Retinal pigment epithelial cell (primary cell): Measurements from ENCODE around the gene CABP2.
"Not testable (repeated sequence)": the region's sequence is repeated elsewhere in the genome, so short reads cannot be mapped to it uniquely, and the experiment has no call there.

Source experiments
- DNase-seq: peaks from one replicate; pipeline ENCODE4 v3.0.0-alpha.2; 2010; ENCODE audit warnings: low read depth
- H3K4me3 ChIP-seq: 2 replicates; pipeline ENCODE4 v1.5.1; 2011; ENCODE audit warnings: mild to moderate bottlenecking, low read length, control low read depth, moderate library complexity
- TF ChIP-seq, protein P1 (sequence below): conservative IDR thresholded peaks from 2 replicates; pipeline ENCODE4 v1.5.1; 2011; ENCODE audit warnings: low read depth, low read length, control low read depth, inconsistent platforms

Gene CABP2

GRCh38 chr11:67522844-67523555 is at the start of gene CABP2:
TSS of gene CABP2 (minus strand) at chr11:67523446. CDS start at chr11:67523326, 120 bp downstream.
- H3K4me3 ChIP-seq: no peak within 1 kb of the TSS
- TF ChIP-seq, protein P1, sequence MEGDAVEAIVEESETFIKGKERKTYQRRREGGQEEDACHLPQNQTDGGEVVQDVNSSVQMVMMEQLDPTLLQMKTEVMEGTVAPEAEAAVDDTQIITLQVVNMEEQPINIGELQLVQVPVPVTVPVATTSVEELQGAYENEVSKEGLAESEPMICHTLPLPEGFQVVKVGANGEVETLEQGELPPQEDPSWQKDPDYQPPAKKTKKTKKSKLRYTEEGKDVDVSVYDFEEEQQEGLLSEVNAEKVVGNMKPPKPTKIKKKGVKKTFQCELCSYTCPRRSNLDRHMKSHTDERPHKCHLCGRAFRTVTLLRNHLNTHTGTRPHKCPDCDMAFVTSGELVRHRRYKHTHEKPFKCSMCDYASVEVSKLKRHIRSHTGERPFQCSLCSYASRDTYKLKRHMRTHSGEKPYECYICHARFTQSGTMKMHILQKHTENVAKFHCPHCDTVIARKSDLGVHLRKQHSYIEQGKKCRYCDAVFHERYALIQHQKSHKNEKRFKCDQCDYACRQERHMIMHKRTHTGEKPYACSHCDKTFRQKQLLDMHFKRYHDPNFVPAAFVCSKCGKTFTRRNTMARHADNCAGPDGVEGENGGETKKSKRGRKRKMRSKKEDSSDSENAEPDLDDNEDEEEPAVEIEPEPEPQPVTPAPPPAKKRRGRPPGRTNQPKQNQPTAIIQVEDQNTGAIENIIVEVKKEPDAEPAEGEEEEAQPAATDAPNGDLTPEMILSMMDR: no peak
- no peak for DNase-seq

DNA sequence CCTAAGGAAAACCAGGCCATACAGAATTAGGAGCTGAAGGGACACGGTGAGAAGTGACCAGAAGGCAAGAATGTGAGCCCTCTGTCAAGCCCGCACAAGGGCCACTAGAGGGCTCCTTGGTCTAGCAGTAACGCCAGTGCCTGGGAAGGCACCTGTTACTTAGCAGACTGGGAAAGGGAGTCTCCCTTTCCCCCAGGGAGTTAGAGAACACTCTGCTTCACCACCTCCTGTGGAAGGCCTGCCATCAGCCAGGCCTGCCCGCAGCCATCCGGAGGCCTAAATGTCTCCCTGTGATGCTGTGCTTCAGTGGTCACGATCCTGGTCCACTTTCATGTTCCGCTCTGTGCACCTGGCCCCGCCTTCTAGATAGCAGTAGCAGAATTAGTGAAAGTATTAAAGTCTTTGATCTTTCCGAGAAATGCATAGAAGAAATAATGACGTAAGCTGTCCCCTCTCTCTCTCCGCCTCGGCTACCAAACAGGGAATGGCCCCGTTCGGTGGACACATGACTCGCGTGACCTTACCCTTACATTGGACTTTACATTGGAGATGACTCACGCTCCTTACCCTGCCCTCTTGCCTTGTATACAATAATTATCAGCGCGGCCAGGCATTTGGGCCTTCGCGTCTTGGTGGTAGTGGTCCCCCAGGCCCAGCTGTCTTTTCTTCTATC is 49.6 kb upstream of the CABP2 start:
- TF ChIP-seq, protein P1: peak; percentile 86
- H3K4me3 ChIP-seq: no peak overlapping the region
- no peak for DNase-seq

DNA sequence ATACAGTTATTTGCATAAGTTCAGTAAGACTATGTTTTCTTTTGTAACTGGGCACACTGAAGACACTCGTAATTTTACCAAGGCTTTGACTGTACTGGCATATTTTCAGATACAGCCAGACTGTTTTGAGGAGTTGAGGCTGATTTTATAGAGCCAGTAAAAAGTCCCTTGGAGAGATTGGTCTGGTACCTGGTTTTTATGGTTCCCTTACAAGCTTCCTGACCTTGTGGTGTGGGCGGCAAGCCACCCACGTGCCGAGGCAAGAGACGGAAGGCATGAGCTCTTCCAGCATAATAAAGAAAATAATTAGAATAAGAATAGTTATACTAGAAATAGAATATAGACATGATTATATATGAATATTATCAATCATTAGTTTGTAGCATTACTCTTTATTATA is 49.1 kb upstream of the CABP2 start:
- TF ChIP-seq, protein P1: no peak
- no peak overlapping the region for H3K4me3 ChIP-seq
- no peak for DNase-seq

DNA sequence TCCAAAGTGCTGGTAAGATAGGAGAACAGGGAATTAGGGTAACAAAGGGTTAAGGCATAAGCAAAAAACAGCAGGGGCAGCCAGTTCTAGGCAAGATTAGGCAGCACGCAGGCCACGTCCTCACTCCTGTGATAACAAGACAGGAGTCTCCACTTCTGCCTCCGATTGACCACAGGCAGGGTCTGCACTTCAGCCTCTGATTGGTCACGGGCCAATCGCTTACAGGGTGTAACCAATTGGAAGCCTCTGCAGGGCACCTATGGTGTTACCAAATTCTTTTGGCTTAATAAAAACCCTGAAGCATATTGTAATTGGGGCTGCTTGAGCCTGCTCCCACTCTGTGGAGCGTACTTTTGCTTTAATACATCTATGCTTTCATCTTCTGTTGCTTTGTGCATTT is 48.2 kb upstream of the CABP2 start:
- no peak for DNase-seq
- no peak overlapping the region for H3K4me3 ChIP-seq
- TF ChIP-seq, protein P1: no peak

- no peak overlapping the region for H3K4me3 ChIP-seq
- no peak for DNase-seq
- TF ChIP-seq, protein P1: no peak
Observed at GRCh38 chr11:67564230-67564629, 41.0 kb upstream of the CABP2 start.

DNA sequence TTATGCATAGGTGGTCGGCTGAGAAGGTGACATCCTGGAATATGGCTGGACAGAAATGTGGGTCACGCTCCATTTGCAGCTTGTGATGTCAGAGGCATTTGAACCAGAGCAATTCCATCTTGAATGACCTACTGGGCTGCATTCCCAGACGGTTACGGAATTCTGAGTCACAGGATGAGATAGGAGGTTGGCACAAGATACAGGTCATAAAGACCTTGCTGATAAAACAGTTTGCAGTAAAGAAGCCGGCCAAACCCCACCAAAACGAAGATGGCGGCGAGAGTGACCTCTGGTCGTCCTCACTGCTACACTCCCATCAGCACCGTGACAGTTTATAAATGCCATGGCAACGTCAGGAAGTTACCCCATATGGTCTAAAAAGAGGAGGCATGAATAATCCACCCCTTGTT is 40.5 kb upstream of the CABP2 start:
- H3K4me3 ChIP-seq: not testable (repeated sequence)
- DNase-seq: peak; percentile 70

GRCh38 chr11:67562963-67563704 is 39.9 kb upstream of the CABP2 start:
- TF ChIP-seq, protein P1: no peak
- no peak for DNase-seq
- no peak overlapping the region for H3K4me3 ChIP-seq
